LNCAP (cell line): Measurements from ENCODE around the gene WNT3.

Source experiments
- TF ChIP-seq, protein P1 (sequence below): fragments of 450-650 bp; IDR thresholded peaks from 2 replicates; pipeline ENCODE4 v1.5.1; 2017; ENCODE audit warnings: mild to moderate bottlenecking

WNT3 gene

DNA sequence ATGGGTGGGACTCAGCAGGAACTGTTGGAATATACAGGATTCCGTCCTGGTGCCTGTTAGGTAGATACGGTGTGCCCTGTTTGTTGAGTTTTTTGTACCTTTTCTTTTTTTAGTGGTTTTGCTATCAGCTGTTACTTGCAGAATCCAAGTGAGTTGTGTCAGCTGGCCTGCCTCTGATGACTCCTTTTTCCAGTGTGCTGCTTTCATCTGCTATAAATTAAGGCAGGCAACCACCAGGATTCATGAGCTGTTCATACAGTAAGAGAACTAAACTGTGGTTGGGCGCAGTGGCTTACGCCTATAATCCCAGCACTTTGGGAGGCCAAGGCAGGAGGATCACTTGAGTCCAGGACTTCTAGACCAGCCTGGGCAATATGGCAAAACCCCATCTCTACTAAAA lies 79.9 kb downstream of the WNT3 start:
- TF ChIP-seq, protein P1, sequence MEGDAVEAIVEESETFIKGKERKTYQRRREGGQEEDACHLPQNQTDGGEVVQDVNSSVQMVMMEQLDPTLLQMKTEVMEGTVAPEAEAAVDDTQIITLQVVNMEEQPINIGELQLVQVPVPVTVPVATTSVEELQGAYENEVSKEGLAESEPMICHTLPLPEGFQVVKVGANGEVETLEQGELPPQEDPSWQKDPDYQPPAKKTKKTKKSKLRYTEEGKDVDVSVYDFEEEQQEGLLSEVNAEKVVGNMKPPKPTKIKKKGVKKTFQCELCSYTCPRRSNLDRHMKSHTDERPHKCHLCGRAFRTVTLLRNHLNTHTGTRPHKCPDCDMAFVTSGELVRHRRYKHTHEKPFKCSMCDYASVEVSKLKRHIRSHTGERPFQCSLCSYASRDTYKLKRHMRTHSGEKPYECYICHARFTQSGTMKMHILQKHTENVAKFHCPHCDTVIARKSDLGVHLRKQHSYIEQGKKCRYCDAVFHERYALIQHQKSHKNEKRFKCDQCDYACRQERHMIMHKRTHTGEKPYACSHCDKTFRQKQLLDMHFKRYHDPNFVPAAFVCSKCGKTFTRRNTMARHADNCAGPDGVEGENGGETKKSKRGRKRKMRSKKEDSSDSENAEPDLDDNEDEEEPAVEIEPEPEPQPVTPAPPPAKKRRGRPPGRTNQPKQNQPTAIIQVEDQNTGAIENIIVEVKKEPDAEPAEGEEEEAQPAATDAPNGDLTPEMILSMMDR, result no peak

- TF ChIP-seq, protein P1, result no peak
Observed at GRCh38 chr17:46737326-46737725, 81.2 kb downstream of the WNT3 start.

GRCh38 chr17:46736100-46736499 lies 82.4 kb downstream of the WNT3 start:
- TF ChIP-seq, protein P1, result no peak

DNA sequence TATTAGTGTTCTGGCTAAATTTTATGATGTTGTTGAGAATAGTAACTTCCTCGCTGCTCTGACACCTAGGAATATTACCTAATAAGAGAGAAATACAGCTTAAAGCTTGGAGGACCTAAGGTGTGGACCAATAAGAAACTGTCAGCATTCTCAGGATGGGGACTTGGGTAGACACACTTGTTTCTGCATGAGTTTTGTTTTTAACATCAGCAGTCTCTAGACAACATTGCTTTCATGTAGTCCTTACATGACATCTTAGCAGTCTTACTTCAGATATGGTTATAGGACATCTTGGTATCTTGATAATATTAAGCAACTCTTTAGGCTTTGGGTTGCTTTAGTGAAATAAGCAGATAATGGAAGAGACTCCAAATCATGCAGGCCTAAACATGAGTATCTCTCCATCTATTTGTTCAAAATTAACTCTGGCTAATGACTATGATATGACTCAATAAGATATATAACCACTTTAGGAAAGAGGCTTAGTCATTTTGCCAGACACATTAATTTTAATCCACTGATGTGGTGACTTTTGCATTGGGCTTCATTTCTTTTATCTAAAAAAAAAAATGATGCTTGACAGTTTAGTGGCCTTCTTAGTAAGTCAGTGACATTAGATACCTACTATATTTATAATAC lies 84.5 kb downstream of the WNT3 start:
- TF ChIP-seq, protein P1, result no peak

DNA sequence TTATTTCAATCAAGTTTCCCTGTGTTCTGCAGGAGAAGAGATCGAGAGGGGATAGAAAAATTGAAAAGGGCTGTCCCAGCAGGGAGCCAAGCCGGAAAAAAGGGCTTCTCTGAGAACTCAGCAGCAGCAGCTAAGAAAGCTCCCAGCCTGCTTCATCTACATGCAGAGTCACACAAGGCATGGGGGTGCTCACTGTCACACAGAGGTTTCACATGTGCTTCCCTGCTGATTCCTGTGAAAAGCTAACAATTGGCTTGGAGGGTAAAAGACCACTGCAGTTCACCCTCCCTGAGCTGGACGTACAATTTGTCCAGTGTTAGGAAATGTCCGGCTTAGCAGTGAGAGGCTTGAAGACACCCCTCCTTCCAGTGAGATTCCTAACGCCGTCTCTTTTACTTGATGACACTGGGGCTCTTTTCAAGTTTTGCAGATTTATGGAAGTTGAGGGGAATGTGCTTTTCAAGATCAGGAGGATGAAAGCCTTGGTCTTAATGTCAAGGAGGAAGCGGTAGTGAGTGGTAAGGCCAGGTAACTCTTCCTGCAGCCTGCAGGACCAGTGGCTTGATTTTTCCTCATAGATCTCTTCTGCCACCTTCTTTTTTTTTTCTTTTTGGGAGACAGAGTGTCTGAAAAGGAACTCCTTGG lies 85.6 kb downstream of the WNT3 start:
- TF ChIP-seq, protein P1, result no peak

GRCh38 chr17:46732160-46732559 lies 86.3 kb downstream of the WNT3 start:
- TF ChIP-seq, protein P1, result no peak

DNA sequence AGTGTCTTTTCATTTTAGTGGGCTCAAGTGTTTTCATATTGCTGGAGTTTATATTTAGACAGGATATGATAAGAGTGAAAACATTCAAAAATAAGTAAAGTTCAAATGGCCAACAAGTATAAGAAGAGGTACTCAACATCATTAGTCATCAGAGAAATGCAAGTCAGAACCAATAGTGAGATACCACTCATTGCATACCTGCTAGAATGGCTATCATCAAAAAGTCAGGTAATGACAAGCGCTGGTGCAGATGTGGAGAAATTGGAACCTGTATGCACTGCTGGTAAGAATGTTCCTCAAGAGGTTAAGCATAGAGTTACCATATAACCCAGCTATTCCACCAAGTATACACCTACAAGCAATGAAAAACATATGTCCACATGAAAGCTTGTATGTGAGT lies 87.8 kb downstream of the WNT3 start:
- TF ChIP-seq, protein P1, result no peak

- TF ChIP-seq, protein P1, result no peak
Observed at GRCh38 chr17:46730026-46730425, 88.5 kb downstream of the WNT3 start.
